ENCODE results near the gene SLC4A11. TPM values are rescaled to one million over a fixed set of nuclear protein-coding genes. Genes with fewer than 3 reads are reported as not detected.

The SLC4A11 gene
- total RNA-seq, 1 donor from 2014 or later: 5.0 TPM

DNA sequence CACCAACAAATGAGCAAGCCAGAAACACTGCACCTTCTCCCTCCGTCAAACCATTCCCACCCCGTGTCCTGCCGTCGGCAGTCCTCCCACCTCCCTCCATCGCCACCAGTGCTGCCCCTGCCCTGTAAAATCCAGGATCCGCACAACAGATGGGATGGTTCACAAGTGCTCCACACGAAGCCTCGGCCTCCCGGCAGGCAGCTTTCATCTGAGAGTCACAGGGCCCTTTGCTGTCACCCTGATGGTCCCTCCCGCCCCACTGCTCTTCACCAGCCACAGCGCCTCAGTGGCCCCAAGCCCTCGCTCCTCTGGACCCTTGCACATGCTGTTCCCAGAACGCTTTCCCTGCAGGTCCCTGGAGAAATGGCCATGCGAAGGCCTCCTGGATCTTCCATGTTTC, 12.1 kb downstream of the SLC4A11 start:
- ATAC-seq (no peak), DNase-seq (no peak)
- H3K4me1 ChIP-seq: no peaks in the 10 kb centered on the region
- no peaks in the 10 kb centered on the region for H3K9me3 ChIP-seq
- H3K27me3 ChIP-seq (ENCODE audit: low read depth): no peaks in the 10 kb centered on the region
- intact Hi-C loops (cut with DNase I): no loop called here
- peaks cover 24% of the 10 kb centered on the region for H3K36me3 ChIP-seq
- TF ChIP-seq, protein P1, sequence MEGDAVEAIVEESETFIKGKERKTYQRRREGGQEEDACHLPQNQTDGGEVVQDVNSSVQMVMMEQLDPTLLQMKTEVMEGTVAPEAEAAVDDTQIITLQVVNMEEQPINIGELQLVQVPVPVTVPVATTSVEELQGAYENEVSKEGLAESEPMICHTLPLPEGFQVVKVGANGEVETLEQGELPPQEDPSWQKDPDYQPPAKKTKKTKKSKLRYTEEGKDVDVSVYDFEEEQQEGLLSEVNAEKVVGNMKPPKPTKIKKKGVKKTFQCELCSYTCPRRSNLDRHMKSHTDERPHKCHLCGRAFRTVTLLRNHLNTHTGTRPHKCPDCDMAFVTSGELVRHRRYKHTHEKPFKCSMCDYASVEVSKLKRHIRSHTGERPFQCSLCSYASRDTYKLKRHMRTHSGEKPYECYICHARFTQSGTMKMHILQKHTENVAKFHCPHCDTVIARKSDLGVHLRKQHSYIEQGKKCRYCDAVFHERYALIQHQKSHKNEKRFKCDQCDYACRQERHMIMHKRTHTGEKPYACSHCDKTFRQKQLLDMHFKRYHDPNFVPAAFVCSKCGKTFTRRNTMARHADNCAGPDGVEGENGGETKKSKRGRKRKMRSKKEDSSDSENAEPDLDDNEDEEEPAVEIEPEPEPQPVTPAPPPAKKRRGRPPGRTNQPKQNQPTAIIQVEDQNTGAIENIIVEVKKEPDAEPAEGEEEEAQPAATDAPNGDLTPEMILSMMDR (IDR thresholded peaks at IDR 0.05): no peak
- no peak overlapping the region for H3K4me3 ChIP-seq
- no peak overlapping the region for H3K27ac ChIP-seq

DNA sequence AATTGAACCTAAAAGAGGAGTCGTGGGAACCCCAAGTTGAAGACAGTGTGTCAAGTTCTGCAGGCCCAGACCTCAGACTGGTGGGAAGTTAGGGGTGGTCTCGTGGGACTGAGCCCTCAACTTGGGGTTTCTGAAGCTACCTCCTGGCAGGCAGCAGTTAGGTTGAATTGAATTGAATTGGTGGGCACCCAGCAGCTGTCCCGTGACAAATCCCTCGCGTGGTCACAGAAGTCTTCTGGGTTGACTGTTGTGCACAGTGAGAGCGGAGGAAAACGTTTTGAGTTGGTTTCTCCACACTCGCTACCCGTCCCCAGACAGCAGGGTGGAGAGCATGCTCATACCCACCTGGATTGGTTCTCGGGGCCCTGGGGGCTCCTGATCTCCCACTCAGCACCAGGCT, 12.9 kb downstream of the SLC4A11 start:
- Histone ChIP-seq H3K27me3 (ENCODE audit: low read depth) (no peaks in the 10 kb centered on the region), H3K9me3 (no peaks in the 10 kb centered on the region), H3K27ac (no peak overlapping the region), H3K4me1 (no peaks in the 10 kb centered on the region), H3K4me3 (no peak overlapping the region), H3K36me3 (peaks cover 32% of the 10 kb centered on the region)
- TF ChIP-seq, protein P1 (IDR thresholded peaks at IDR 0.05): no peak
- ATAC-seq (no peak), DNase-seq (no peak)
- intact Hi-C loops (cut with DNase I): no loop called here

DNA sequence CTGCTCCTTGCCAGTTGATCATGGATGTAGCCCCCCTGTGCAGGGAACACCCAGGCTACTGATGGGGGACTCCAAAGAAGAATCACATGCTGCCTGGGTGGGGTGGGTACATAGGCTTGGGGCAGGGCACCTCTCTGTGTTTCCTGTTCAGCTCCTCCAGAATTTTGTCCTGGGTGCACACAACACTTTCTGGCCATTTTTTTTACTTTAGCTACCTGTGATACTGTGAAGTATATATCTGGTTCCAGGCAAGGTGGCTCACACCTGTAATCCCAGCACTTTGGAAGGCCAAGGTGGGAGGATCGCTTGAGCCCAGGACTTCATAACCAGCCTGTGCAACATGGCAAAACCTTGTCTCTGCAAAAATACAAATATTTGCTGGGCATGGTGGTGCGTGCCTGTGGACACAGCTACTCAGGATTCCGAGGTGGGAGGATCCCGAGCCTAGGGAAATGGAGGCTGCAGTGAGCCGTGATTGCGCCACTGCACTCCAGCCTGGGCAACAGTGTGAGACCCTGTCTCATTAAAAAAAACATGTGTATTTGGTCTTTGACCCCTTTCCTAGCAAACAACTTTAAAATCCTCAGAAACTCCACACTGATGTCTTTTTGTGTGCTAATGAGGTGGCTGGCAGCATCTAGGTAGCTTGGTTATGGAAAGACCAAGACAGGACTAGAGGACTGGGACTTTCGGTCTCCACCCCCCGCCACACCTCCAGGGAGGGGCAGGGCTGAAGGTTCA, 14.1 kb downstream of the SLC4A11 start:
- H3K9me3 ChIP-seq: no peaks in the 10 kb centered on the region
- no peak overlapping the region for H3K4me3 ChIP-seq
- no peak for ATAC-seq
- no peak for DNase-seq
- no peak overlapping the region for H3K27ac ChIP-seq
- H3K4me1 ChIP-seq: no peaks in the 10 kb centered on the region
- intact Hi-C loops (cut with DNase I): no loop called here
- TF ChIP-seq, protein P1 (IDR thresholded peaks at IDR 0.05): no peak
- peaks cover 44% of the 10 kb centered on the region for H3K36me3 ChIP-seq
- H3K27me3 ChIP-seq (ENCODE audit: low read depth): no peaks in the 10 kb centered on the region

DNA sequence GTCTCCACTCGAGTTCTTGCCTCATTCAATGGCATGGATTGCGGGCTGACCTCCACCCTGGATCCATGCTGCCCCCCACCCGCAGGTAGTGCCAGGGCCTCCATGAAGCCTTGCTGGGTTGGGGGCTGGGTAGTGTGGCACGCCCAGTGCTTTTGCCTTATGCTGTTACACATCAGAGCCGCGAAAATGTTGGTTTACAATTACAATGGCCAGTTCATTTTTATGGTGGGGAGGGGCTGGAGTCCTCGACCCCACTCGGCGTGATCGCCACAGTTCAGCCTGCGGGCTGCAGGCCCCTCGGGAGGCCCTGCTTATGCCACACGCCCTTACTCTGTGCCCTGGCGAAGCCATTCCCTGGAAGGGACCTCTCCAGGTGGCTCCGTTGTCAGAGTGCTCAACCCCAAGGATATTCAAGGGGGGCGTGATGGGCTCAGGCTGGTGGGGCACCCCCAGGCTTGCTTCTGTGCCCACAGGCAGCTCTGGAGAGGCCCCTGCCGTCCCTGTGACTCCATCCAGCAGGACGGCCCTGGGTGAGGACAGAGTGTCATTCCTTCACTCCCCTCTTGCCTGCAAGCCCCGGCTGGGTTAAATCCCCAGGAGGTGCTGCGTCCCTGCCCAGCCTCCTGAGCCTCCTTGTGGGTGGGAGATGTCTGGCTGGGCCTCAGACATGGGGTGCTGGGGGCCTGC, 14.9 kb downstream of the SLC4A11 start:
- no peak for DNase-seq
- peaks cover 44% of the 10 kb centered on the region for H3K36me3 ChIP-seq
- no peak for ATAC-seq
- TF ChIP-seq, protein P1 (IDR thresholded peaks at IDR 0.05): no peak
- no peak overlapping the region for H3K4me3 ChIP-seq
- no peaks in the 10 kb centered on the region for H3K4me1 ChIP-seq
- no peaks in the 10 kb centered on the region for H3K27me3 ChIP-seq (ENCODE audit: low read depth)
- no peaks in the 10 kb centered on the region for H3K9me3 ChIP-seq
- intact Hi-C loops (cut with DNase I): no loop called here
- no peak overlapping the region for H3K27ac ChIP-seq

DNA sequence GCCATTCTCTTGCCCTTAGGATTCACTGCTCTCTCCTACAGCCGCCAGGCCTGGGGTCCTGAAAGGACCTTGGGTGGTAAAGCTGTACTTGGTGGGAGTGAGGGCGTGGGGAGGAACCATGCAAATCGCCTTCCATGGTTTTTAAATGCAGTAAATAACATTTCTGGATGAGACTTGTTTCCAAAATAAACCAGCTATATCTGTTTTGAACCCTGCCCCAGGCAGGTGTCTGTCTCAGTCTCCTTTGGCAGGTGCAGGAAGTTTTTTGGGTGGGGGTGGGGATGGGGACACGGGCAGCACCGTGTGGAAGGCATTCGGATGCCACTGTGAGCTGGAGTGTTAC, 15.4 kb downstream of the SLC4A11 start:
- TF ChIP-seq, protein P1 (IDR thresholded peaks at IDR 0.05): no peak
- ATAC-seq: no peak
- H3K36me3 ChIP-seq: peaks cover 46% of the 10 kb centered on the region

More for the DNA sequence above, 15.4 kb downstream of the SLC4A11 start:
- Histone ChIP-seq H3K9me3 (no peaks in the 10 kb centered on the region), H3K27me3 (ENCODE audit: low read depth) (no peaks in the 10 kb centered on the region), H3K27ac (no peak overlapping the region), H3K4me1 (peaks cover 3% of the 10 kb centered on the region), H3K4me3 (no peak overlapping the region)
- intact Hi-C loops (cut with DNase I): no loop called here
- DNase-seq: no peak
